ENCODE data around the gene MAPKAP1. TPM values are rescaled to one million over a fixed set of nuclear protein-coding genes. Genes with fewer than 3 reads are reported as not detected.
A peak's percentile ranks its signal among the peaks of the same experiment; 100 is the strongest.

MAPKAP1 gene
- total and polyA plus RNA-seq, 2 experiments from 2014 or later: 68.4 to 98.5 TPM

DNA sequence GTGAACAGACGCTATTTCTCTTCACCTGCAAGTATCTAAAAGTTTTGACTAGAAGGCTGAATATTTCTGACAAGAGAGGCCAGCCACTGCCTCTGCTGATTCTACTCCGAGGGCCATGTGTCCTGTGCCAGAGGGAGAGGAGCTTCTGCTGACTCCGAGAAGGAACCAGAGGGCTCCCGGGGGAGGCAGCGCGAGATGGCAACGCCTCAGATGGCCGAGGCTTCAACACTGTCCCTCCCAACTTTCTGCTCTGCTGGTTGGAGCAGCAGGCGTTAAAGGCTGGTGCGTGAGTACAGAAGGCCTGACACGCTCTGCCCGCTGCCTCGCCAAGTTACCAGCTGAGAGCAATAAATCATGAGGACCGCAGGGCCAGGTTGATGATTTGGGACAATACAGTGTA, 266.6 kb downstream of the MAPKAP1 start:
- no peaks in the 10 kb centered on the region for H3K9me2 ChIP-seq (ENCODE audit: insufficient read depth)
- no peak overlapping the region for H3K4me3 ChIP-seq
- H3K36me3 ChIP-seq (ENCODE audit: insufficient read depth): no peaks in the 10 kb centered on the region
- peaks cover 4% of the 10 kb centered on the region for H3K27me3 Mint-ChIP-seq (ENCODE audit: insufficient read depth, low read depth, poor library complexity)
- 0 out of 2 replicates have a peak overlapping the region, but pooled peaks have one; percentile 14 for H3K27ac ChIP-seq (ENCODE audit: low read depth)
- peaks cover 2% of the 10 kb centered on the region; the same call in 2 of the 3 replicates for H3K4me1 Mint-ChIP-seq
- no peak overlapping the region for H2AFZ ChIP-seq
- no peaks in the 10 kb centered on the region for H3K79me2 ChIP-seq (replicated peaks; ENCODE audit: insufficient read depth)
- H3K27me3 ChIP-seq (ENCODE audit: insufficient read depth): no peaks in the 10 kb centered on the region
- H3F3A ChIP-seq (replicated peaks; ENCODE audit: low read depth): no peaks in the 10 kb centered on the region
- no peak overlapping the region for H3K4me3 Mint-ChIP-seq
- TF ChIP-seq ZNF331 (CRISPR knock-in tag; IDR thresholded peaks at IDR 0.05; ENCODE audit: low read depth): no peak
- no peak for TF ChIP-seq CREB1 (CRISPR knock-in tag; IDR thresholded peaks at IDR 0.05; ENCODE audit: low read depth)
- TF ChIP-seq STAT1 (IDR thresholded peaks at IDR 0.05; ENCODE audit: unreplicated experiment): no peak
- TF ChIP-seq EZH2phosphoT487 (IDR thresholded peaks at IDR 0.05; ENCODE audit: unreplicated experiment): no peak
- TF ChIP-seq, protein P1, sequence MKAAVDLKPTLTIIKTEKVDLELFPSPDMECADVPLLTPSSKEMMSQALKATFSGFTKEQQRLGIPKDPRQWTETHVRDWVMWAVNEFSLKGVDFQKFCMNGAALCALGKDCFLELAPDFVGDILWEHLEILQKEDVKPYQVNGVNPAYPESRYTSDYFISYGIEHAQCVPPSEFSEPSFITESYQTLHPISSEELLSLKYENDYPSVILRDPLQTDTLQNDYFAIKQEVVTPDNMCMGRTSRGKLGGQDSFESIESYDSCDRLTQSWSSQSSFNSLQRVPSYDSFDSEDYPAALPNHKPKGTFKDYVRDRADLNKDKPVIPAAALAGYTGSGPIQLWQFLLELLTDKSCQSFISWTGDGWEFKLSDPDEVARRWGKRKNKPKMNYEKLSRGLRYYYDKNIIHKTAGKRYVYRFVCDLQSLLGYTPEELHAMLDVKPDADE (IDR thresholded peaks at IDR 0.05): no peak
- TF ChIP-seq, protein P2, sequence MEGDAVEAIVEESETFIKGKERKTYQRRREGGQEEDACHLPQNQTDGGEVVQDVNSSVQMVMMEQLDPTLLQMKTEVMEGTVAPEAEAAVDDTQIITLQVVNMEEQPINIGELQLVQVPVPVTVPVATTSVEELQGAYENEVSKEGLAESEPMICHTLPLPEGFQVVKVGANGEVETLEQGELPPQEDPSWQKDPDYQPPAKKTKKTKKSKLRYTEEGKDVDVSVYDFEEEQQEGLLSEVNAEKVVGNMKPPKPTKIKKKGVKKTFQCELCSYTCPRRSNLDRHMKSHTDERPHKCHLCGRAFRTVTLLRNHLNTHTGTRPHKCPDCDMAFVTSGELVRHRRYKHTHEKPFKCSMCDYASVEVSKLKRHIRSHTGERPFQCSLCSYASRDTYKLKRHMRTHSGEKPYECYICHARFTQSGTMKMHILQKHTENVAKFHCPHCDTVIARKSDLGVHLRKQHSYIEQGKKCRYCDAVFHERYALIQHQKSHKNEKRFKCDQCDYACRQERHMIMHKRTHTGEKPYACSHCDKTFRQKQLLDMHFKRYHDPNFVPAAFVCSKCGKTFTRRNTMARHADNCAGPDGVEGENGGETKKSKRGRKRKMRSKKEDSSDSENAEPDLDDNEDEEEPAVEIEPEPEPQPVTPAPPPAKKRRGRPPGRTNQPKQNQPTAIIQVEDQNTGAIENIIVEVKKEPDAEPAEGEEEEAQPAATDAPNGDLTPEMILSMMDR (conservative IDR thresholded peaks at IDR 0.05; ENCODE audit: low read depth in 2 of 2): no peak
- no peak for TF ChIP-seq POLR2AphosphoS5 (IDR thresholded peaks at IDR 0.05; ENCODE audit: low read depth)
- TF ChIP-seq, protein P3, sequence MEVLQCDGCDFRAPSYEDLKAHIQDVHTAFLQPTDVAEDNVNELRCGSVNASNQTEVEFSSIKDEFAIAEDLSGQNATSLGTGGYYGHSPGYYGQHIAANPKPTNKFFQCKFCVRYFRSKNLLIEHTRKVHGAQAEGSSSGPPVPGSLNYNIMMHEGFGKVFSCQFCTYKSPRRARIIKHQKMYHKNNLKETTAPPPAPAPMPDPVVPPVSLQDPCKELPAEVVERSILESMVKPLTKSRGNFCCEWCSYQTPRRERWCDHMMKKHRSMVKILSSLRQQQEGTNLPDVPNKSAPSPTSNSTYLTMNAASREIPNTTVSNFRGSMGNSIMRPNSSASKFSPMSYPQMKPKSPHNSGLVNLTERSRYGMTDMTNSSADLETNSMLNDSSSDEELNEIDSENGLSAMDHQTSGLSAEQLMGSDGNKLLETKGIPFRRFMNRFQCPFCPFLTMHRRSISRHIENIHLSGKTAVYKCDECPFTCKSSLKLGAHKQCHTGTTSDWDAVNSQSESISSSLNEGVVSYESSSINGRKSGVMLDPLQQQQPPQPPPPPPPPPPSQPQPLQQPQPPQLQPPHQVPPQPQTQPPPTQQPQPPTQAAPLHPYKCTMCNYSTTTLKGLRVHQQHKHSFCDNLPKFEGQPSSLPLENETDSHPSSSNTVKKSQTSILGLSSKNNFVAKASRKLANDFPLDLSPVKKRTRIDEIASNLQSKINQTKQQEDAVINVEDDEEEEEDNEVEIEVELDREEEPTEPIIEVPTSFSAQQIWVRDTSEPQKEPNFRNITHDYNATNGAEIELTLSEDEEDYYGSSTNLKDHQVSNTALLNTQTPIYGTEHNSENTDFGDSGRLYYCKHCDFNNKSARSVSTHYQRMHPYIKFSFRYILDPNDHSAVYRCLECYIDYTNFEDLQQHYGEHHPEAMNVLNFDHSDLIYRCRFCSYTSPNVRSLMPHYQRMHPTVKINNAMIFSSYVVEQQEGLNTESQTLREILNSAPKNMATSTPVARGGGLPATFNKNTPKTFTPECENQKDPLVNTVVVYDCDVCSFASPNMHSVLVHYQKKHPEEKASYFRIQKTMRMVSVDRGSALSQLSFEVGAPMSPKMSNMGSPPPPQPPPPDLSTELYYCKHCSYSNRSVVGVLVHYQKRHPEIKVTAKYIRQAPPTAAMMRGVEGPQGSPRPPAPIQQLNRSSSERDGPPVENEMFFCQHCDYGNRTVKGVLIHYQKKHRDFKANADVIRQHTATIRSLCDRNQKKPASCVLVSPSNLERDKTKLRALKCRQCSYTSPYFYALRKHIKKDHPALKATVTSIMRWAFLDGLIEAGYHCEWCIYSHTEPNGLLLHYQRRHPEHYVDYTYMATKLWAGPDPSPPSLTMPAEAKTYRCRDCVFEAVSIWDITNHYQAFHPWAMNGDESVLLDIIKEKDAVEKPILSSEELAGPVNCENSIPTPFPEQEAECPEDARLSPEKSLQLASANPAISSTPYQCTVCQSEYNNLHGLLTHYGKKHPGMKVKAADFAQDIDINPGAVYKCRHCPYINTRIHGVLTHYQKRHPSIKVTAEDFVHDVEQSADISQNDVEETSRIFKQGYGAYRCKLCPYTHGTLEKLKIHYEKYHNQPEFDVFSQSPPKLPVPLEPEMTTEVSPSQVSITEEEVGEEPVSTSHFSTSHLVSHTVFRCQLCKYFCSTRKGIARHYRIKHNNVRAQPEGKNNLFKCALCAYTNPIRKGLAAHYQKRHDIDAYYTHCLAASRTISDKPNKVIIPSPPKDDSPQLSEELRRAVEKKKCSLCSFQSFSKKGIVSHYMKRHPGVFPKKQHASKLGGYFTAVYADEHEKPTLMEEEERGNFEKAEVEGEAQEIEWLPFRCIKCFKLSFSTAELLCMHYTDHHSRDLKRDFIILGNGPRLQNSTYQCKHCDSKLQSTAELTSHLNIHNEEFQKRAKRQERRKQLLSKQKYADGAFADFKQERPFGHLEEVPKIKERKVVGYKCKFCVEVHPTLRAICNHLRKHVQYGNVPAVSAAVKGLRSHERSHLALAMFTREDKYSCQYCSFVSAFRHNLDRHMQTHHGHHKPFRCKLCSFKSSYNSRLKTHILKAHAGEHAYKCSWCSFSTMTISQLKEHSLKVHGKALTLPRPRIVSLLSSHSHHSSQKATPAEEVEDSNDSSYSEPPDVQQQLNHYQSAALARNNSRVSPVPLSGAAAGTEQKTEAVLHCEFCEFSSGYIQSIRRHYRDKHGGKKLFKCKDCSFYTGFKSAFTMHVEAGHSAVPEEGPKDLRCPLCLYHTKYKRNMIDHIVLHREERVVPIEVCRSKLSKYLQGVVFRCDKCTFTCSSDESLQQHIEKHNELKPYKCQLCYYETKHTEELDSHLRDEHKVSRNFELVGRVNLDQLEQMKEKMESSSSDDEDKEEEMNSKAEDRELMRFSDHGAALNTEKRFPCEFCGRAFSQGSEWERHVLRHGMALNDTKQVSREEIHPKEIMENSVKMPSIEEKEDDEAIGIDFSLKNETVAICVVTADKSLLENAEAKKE (CRISPR knock-in tag; IDR thresholded peaks at IDR 0.05): no peak
- TF ChIP-seq, protein P4, sequence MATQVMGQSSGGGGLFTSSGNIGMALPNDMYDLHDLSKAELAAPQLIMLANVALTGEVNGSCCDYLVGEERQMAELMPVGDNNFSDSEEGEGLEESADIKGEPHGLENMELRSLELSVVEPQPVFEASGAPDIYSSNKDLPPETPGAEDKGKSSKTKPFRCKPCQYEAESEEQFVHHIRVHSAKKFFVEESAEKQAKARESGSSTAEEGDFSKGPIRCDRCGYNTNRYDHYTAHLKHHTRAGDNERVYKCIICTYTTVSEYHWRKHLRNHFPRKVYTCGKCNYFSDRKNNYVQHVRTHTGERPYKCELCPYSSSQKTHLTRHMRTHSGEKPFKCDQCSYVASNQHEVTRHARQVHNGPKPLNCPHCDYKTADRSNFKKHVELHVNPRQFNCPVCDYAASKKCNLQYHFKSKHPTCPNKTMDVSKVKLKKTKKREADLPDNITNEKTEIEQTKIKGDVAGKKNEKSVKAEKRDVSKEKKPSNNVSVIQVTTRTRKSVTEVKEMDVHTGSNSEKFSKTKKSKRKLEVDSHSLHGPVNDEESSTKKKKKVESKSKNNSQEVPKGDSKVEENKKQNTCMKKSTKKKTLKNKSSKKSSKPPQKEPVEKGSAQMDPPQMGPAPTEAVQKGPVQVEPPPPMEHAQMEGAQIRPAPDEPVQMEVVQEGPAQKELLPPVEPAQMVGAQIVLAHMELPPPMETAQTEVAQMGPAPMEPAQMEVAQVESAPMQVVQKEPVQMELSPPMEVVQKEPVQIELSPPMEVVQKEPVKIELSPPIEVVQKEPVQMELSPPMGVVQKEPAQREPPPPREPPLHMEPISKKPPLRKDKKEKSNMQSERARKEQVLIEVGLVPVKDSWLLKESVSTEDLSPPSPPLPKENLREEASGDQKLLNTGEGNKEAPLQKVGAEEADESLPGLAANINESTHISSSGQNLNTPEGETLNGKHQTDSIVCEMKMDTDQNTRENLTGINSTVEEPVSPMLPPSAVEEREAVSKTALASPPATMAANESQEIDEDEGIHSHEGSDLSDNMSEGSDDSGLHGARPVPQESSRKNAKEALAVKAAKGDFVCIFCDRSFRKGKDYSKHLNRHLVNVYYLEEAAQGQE (IDR thresholded peaks at IDR 0.05; ENCODE audit: unreplicated experiment): no peak
- no peak for TF ChIP-seq JUNB (IDR thresholded peaks at IDR 0.05; ENCODE audit: unreplicated experiment)
- TF ChIP-seq EZH2 (IDR thresholded peaks at IDR 0.05; ENCODE audit: low read depth, unreplicated experiment): no peak
- no peak for TF ChIP-seq ZNF114 (CRISPR knock-in tag; IDR thresholded peaks at IDR 0.05)
- TF ChIP-seq NANOG (IDR thresholded peaks at IDR 0.05; ENCODE audit: borderline replicate concordance): no peak
- H3K27ac Mint-ChIP-seq: no peak overlapping the region
- 0 out of 2 replicates have a peak, but pooled peaks cover 4% of the 10 kb centered on the region for H4K20me1 ChIP-seq (replicated peaks; ENCODE audit: insufficient read depth)
- peaks cover 3% of the 10 kb centered on the region; the same call in 2 of the 3 replicates for H3K36me3 Mint-ChIP-seq (ENCODE audit: low read depth)
- H3K4me2 ChIP-seq: no peak overlapping the region
- no peak for DNase-seq (ENCODE audit: low spot score)
- H3K9me3 Mint-ChIP-seq: no peaks in the 10 kb centered on the region
- ATAC-seq: no peak
- no peaks in the 10 kb centered on the region for H3K4me1 ChIP-seq (ENCODE audit: insufficient read depth)

Measured in GM23338 (cell line).